ENCODE measurements around the gene TMTC2.

DNA sequence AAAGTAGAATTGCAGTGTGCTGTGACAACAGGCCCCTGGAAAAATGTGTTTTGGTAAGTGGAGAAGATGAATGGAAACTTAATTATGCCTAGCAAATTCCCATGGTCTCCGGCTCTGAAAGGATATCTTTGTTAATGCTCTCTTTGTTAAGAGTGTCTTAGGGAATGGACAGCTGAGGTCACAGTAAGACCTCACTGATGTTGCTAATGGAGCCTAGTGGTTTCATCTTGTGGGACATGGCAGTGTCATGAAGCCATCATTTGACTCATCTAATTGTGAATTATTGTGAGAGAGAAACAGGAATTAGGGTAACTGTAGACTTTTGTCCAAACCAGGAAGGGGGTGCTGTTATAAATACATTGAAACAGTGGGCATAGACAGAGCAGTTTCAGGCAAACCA is 330.3 kb downstream of the TMTC2 start:
- TF ChIP-seq, protein P1, sequence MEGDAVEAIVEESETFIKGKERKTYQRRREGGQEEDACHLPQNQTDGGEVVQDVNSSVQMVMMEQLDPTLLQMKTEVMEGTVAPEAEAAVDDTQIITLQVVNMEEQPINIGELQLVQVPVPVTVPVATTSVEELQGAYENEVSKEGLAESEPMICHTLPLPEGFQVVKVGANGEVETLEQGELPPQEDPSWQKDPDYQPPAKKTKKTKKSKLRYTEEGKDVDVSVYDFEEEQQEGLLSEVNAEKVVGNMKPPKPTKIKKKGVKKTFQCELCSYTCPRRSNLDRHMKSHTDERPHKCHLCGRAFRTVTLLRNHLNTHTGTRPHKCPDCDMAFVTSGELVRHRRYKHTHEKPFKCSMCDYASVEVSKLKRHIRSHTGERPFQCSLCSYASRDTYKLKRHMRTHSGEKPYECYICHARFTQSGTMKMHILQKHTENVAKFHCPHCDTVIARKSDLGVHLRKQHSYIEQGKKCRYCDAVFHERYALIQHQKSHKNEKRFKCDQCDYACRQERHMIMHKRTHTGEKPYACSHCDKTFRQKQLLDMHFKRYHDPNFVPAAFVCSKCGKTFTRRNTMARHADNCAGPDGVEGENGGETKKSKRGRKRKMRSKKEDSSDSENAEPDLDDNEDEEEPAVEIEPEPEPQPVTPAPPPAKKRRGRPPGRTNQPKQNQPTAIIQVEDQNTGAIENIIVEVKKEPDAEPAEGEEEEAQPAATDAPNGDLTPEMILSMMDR (IDR thresholded peaks at IDR 0.05), result no peak
- no peak for TF ChIP-seq POLR2A (IDR thresholded peaks at IDR 0.05)
